CD8-positive, alpha-beta memory T cell (primary cell): ENCODE measurements around the gene RNU1-4. TPM values are rescaled to one million over a fixed set of nuclear protein-coding genes. Genes with fewer than 3 reads are reported as not detected.
A peak's percentile ranks its signal among the peaks of the same experiment; 100 is the strongest.
"Not testable (repeated sequence)": the region's sequence is repeated elsewhere in the genome, so short reads cannot be mapped to it uniquely, and the experiment has no call there.

Experiments
- CTCF ChIA-PET: fragments of 350-600 bp; sonication (Branson Sonifier 250); formaldehyde crosslinking; loops from one replicate; lab custom pipeline; 2021; ENCODE audit warnings: antibody characterized with exemption; lab: Charles Lee
- POLR2A ChIA-PET: fragments of 350-600 bp; sonication (Branson Sonifier 250); formaldehyde crosslinking; loops from one replicate; lab custom pipeline; 2021; ENCODE audit warnings: antibody characterized with exemption; lab: Charles Lee
- DNase-seq, 5 donors: peaks; one replicate each; pipeline versions ENCODE4 v3.0.0 to v3.0.0-alpha.2; 2020 to 2022; ENCODE audit warnings: mixed read lengths in 1 of 5
- H3K27ac ChIP-seq: one replicate; pipeline ENCODE4 v1.7.0; 2013; ENCODE audit warnings: low read depth, mild to moderate bottlenecking, low read length, moderate library complexity
- H3K27me3 ChIP-seq: 2 replicates; pipeline ENCODE4 v1.7.0; 2013; ENCODE audit warnings: low read length, mild to moderate bottlenecking; ENCODE audit not compliant: insufficient read depth, poor library complexity, severe bottlenecking
- H3K36me3 ChIP-seq: 2 replicates; pipeline ENCODE4 v1.7.0; 2013; ENCODE audit warnings: mild to moderate bottlenecking, low read length, moderate library complexity; ENCODE audit not compliant: insufficient read depth
- H3K4me1 ChIP-seq: 2 replicates; pipeline ENCODE4 v1.7.0; 2013; ENCODE audit warnings: mild to moderate bottlenecking, low read length, moderate library complexity; ENCODE audit not compliant: insufficient read depth
- H3K4me3 ChIP-seq: 2 replicates; pipeline ENCODE4 v1.7.0; 2013; ENCODE audit warnings: mild to moderate bottlenecking, low read length
- H3K9me3 ChIP-seq: 2 replicates; pipeline ENCODE4 v1.7.0; 2013; ENCODE audit warnings: mild to moderate bottlenecking, low read length
- H3K27ac Mint-ChIP-seq, 8 donors: one replicate each; pipeline ENCODE4 v1.8.0; 2020 to 2021; ENCODE audit warnings: mixed read lengths in 8 of 8, mild to moderate bottlenecking in 6 of 8, inconsistent platforms in 3 of 8, moderate library complexity in 3 of 8
- H3K27me3 Mint-ChIP-seq, 2 donors: one replicate each; pipeline ENCODE4 v1.8.0; 2020 to 2021; ENCODE audit warnings: mixed read lengths in 2 of 2, mild to moderate bottlenecking in 1 of 2, moderate library complexity in 1 of 2
- H3K36me3 Mint-ChIP-seq, 3 donors: one replicate each; pipeline ENCODE4 v1.8.0; 2020 to 2021; ENCODE audit warnings: mixed read lengths in 3 of 3, inconsistent platforms in 1 of 3, mild to moderate bottlenecking in 1 of 3
- H3K4me1 Mint-ChIP-seq, 3 donors: one replicate each; pipeline ENCODE4 v1.8.0; 2020 to 2021; ENCODE audit warnings: mixed read lengths in 3 of 3, inconsistent platforms in 1 of 3, mild to moderate bottlenecking in 1 of 3
- H3K4me3 Mint-ChIP-seq, 7 donors: one replicate each; pipeline ENCODE4 v1.8.0; 2020 to 2021; ENCODE audit warnings: mixed read lengths in 7 of 7, mild to moderate bottlenecking in 6 of 7, moderate library complexity in 4 of 7, inconsistent platforms in 2 of 7
- H3K9me3 Mint-ChIP-seq, 5 donors: one replicate each; pipeline ENCODE4 v1.8.0; 2020 to 2022; ENCODE audit warnings: mixed read lengths in 5 of 5, mild to moderate bottlenecking in 3 of 5, moderate library complexity in 2 of 5, inconsistent platforms in 1 of 5
- polyA plus RNA-seq: library from polyadenylated mRNA; unstranded; fragments of 300-500 nt; fragmentation: Illumina TruSeq; gene quantifications from one replicate; pipeline ENCODE4 v1.2.3, GENCODE V29; 2021
- total RNA-seq, 2 experiments: library from RNA; stranded (reverse); gene quantifications; one replicate each; pipeline ENCODE4 v1.2.3, GENCODE V29; 2021

RNU1-4 gene
- total and polyA plus RNA-seq, 3 experiments from 2014 or later, result 1,293 to 1,300 TPM; not detected in 1

DNA sequence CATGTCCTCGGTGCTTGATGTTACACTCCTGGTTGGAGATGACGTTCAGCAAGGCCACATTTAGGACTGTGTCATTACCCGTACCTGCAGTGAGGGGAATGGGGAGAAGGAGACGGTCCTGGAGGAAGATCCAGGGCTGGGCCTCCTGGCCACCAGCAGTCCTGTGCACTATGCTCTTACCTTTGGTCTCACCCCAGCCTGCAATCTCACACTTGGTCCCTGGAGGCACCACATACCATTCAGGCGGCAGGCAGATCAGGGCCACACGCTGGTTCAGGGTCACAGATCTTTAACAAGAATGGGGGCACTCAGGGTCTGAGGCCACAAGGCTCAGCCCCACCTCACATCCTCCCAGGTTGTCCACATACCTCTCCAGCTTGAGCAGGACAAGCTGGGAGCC is 17.3 kb downstream of the RNU1-4 start:
- H3K27ac ChIP-seq, H3K27ac Mint-ChIP-seq, CTCF ChIA-PET, H3K9me3 ChIP-seq, H3K36me3 Mint-ChIP-seq, H3K4me1 ChIP-seq, H3K27me3 Mint-ChIP-seq, DNase-seq, H3K4me3 ChIP-seq, H3K4me3 Mint-ChIP-seq, H3K27me3 ChIP-seq, H3K4me1 Mint-ChIP-seq, H3K9me3 Mint-ChIP-seq, H3K36me3 ChIP-seq, POLR2A ChIA-PET: not testable (repeated sequence)

DNA sequence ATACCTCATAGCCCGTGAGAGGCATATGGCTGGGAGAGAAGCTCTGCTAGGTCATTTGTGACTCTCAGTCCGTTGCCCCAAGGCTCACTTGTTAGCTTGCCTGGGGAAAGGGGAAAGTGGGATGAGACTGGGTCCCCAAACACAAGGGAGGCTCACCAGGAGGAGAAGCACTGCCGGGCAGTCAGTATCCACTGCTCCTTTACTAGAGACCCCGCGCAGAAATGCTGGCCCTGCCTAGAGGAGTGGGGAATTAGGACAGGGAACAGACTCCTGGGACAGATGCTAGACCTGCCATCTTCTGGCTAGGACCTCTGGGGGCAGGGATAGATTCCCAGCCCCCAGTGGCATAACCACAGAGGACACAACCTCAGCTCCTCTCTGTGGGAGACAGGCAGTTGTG is 17.7 kb downstream of the RNU1-4 start:
- CTCF ChIA-PET, H3K4me1 Mint-ChIP-seq, H3K36me3 Mint-ChIP-seq, H3K4me1 ChIP-seq, H3K36me3 ChIP-seq, H3K4me3 ChIP-seq, H3K4me3 Mint-ChIP-seq, H3K9me3 ChIP-seq, H3K27ac Mint-ChIP-seq, H3K27me3 Mint-ChIP-seq, H3K27me3 ChIP-seq, H3K27ac ChIP-seq, H3K9me3 Mint-ChIP-seq, DNase-seq, POLR2A ChIA-PET: not testable (repeated sequence)

DNA sequence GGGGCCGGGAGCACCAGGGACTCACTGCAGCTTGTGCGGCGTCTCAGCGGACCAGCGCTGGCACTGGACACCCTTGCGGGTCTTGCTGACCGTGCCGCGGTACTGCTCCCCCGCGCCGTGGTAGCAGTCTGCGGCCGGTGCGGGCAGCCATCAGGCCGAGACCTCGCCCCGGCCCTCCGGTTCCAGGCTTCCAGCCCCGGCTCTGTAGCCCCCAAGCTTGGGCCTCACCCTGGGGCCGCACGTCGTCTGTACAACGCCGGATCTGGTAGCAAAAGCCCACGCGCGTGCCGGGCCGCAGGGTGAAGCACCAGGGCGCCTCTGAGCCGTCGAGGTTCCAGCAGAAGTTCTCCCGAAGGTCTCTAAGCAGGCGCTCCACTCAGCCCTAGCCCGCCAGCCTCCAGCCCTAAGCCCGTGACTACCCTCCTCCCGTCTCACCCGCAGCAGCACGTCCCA is 18.8 kb downstream of the RNU1-4 start:
- peak in 1 of 5 donors; percentile 36 for DNase-seq

DNA sequence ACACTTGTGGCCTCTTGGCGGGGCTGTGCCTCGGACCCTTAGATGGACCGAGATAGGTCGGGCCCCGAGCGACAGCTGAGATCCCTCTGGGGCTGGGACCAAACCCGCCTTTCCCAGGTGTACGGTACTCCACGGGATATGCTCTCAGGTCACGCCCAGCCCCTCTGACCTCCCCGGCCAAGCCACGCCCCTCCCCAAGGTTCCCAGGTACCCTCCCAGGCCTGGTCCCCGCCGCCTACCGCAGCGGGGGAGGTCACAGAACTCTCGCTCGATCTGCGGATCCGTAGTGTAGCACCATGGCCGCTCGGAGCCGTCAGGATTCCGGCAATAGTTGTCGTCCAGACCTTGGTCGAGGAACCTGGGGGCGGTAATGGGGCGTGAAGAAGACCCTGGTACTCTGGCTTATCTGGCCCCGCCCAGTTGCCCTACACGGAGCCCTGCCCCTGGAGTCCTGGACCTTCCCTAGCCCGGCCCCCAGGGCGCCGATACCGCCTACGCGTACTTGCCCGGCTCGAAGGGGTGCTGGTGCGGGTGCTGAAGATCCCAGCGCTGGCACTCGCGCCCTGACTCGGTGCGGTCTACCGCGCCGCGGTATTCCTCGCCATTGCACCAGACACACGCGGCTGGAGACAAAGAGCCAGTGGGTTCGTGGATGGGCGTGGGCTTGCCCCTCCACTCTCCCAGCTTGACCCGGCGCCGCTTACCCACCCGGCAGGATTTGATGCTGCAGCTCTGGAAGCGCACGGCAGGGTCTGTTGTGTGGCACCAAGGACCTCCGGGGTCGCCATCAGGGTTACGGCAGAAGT is 19.5 kb downstream of the RNU1-4 start:
- POLR2A ChIA-PET, H3K4me1 Mint-ChIP-seq, H3K27ac Mint-ChIP-seq, H3K4me3 ChIP-seq, CTCF ChIA-PET, H3K27me3 Mint-ChIP-seq, H3K36me3 Mint-ChIP-seq, H3K4me3 Mint-ChIP-seq, H3K9me3 Mint-ChIP-seq, H3K4me1 ChIP-seq, H3K9me3 ChIP-seq, H3K36me3 ChIP-seq, H3K27ac ChIP-seq, H3K27me3 ChIP-seq: not testable (repeated sequence)
- peak in 1 of 5 donors; percentile 25 for DNase-seq

More for the DNA sequence above, 18.8 kb downstream of the RNU1-4 start:
- H3K27me3 Mint-ChIP-seq, POLR2A ChIA-PET, H3K27ac Mint-ChIP-seq, H3K4me3 Mint-ChIP-seq, H3K4me1 ChIP-seq, H3K4me3 ChIP-seq, H3K36me3 Mint-ChIP-seq, H3K27ac ChIP-seq, H3K4me1 Mint-ChIP-seq, H3K9me3 Mint-ChIP-seq, H3K36me3 ChIP-seq, H3K9me3 ChIP-seq, CTCF ChIA-PET, H3K27me3 ChIP-seq: not testable (repeated sequence)

DNA sequence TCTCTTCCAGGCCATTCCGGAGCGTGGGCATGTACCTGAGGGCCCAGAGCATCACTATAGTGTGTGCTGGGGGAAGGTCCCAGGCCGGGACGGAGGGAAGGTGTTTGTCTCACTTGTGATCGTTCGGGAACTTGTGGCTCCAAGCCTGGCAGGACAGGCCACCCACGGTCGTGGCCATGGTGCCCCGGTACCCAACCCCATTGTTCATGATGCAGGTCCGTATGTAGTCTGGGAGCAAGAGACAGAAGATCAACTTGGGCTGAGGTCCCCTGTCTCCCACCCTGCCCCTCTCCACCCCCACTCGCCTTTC is 20.1 kb downstream of the RNU1-4 start:
- H3K36me3 ChIP-seq, H3K4me1 ChIP-seq, H3K9me3 Mint-ChIP-seq, CTCF ChIA-PET, H3K4me3 Mint-ChIP-seq, H3K27ac ChIP-seq, POLR2A ChIA-PET, H3K27me3 ChIP-seq, H3K4me1 Mint-ChIP-seq, H3K36me3 Mint-ChIP-seq, H3K4me3 ChIP-seq, H3K27ac Mint-ChIP-seq, H3K9me3 ChIP-seq: not testable (repeated sequence)
- peaks cover 0 to 12% of the 10 kb centered on the region in 2 donors for H3K27me3 Mint-ChIP-seq
- DNase-seq, result peak in 1 of 5 donors; percentile 26

DNA sequence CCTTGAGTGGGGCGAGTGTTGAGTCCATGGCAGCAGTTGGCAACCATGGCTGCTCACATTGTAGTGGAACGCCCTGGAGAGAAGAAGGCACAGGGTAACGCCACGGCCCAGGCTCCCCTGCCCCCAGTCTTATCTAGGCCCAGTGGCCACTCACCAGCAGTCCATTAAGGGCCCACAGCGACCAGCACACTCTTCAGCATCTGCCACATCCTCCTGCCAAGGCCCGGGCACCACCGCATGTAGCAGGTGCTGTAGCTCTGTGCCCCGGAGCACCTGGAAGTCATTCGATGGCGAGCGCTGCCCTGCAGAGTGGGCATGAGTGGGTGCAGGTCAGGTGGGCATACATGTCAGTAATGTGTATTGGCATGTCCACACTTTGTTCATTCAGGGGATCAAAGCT is 20.5 kb downstream of the RNU1-4 start:
- peaks cover 0 to 12% of the 10 kb centered on the region in 2 donors for H3K27me3 Mint-ChIP-seq
- DNase-seq, result peak in 1 of 5 donors; percentile 47
- H3K4me1 ChIP-seq, POLR2A ChIA-PET, H3K36me3 ChIP-seq, H3K9me3 Mint-ChIP-seq, H3K27me3 ChIP-seq, H3K9me3 ChIP-seq, CTCF ChIA-PET, H3K4me3 ChIP-seq, H3K36me3 Mint-ChIP-seq, H3K4me1 Mint-ChIP-seq, H3K4me3 Mint-ChIP-seq, H3K27ac ChIP-seq: not testable (repeated sequence)
- peak overlapping the region in 1 of 8 donors; percentile 33 for H3K27ac Mint-ChIP-seq

DNA sequence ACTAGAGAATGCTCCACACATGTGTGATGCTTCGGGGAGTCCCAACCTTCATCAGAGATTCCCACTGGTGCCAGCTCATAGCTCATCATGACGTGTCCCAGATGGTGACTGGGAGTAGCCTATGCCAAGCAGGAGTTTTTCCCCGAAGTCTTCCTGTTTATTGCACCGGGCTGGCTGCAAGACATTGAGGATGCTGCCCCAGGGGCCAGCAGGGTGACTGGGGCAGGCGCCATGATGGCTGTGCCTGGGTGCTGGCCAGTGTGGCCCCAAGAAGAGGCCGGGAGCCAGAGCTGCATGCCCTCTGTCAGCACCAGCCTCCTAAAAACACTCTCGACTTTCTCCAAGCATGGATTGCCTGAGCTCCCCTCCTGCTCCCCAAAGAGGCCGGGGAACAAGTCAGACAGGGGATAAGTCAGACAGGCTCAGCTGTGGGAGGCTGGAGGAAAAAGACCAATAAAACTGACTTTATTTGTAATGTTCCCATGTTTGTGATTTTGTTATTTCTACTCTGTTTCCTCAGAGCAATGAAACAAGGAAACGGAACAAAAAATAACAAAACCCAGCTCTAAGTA is 24.0 kb downstream of the RNU1-4 start:
- POLR2A ChIA-PET, result not testable (repeated sequence)

DNA sequence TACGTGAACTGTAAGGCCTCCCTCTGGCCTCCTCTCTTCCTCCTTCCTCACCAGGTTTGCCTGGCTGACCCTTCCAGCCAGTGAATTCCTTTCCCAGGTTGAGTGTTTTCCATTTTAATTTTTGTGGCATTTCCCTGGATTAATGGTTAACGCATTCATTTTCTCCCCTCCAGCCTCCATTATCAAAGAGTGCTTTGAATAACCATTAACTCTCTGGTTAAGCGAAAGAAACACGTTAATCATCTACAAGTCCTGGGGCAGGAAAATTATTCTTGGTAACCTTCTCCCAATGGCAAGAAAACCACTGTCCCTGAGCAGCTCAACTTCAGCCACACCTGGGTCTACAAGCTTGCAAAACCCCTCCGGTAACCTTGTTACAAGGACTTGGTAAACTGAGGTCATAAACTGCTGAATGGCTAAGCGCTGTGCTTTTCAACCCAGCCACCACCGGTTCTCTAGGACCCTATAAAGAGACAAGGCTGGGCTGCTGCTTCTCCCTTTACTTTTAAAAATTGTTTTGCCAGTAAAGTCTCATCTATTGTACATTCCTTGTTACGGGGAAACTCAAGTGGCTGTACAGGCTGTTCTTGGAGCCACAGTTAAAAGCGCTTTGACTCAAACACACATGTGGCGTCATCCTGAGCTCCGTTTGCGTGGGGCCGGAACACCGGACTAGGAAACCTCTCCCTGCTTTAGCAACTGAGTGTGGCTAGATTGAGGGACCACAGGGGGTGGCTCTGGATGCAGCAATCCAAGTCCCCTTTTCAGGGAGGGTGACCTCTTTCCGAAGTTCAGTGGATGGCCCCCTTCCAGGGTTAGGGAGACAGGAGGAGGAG is 24.7 kb downstream of the RNU1-4 start:
- H3K9me3 ChIP-seq, H3K4me1 Mint-ChIP-seq, H3K9me3 Mint-ChIP-seq, H3K4me3 ChIP-seq, H3K27me3 ChIP-seq, H3K27ac ChIP-seq, CTCF ChIA-PET, H3K36me3 Mint-ChIP-seq, H3K4me3 Mint-ChIP-seq, H3K36me3 ChIP-seq, POLR2A ChIA-PET, H3K4me1 ChIP-seq, H3K27ac Mint-ChIP-seq: not testable (repeated sequence)
- peaks cover 0 to 22% of the 10 kb centered on the region in 2 donors for H3K27me3 Mint-ChIP-seq
- DNase-seq, result peak in 1 of 5 donors; percentile 32

More for the DNA sequence above, 24.0 kb downstream of the RNU1-4 start:
- H3K27ac Mint-ChIP-seq, H3K4me1 Mint-ChIP-seq, CTCF ChIA-PET, H3K9me3 ChIP-seq, H3K36me3 Mint-ChIP-seq, H3K4me3 Mint-ChIP-seq, H3K9me3 Mint-ChIP-seq, H3K27me3 ChIP-seq, H3K4me3 ChIP-seq, H3K4me1 ChIP-seq, H3K36me3 ChIP-seq, H3K27ac ChIP-seq: not testable (repeated sequence)
- peaks cover 0 to 22% of the 10 kb centered on the region in 2 donors for H3K27me3 Mint-ChIP-seq
- peak in 1 of 5 donors; percentile 38 for DNase-seq
